ENCODE results near the gene AGO3.

The AGO3 gene

DNA sequence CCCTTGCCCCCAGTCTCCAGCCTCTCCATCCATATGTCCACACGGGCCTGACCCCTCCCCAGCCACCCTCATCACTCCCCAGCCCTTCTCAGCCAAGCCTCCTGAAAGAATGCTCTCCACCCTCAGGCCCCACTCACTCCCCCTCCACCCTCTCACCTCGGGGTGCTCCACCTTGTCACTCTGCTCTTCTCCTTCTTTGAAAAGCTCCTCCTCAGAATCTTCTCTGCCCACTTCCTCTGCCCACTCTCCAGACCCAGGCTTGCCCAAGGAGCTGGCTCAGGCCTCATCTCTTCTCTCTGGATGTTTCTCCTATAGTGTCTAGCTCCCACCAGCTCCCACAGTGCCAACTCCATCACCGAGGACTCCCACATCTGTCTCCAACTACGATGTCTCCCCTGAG is 180.2 kb downstream of the AGO3 start:
- no peak overlapping the region for H3K27ac ChIP-seq
- TF ChIP-seq ZFX (IDR thresholded peaks at IDR 0.05) = no peak
- TF ChIP-seq, protein P1, sequence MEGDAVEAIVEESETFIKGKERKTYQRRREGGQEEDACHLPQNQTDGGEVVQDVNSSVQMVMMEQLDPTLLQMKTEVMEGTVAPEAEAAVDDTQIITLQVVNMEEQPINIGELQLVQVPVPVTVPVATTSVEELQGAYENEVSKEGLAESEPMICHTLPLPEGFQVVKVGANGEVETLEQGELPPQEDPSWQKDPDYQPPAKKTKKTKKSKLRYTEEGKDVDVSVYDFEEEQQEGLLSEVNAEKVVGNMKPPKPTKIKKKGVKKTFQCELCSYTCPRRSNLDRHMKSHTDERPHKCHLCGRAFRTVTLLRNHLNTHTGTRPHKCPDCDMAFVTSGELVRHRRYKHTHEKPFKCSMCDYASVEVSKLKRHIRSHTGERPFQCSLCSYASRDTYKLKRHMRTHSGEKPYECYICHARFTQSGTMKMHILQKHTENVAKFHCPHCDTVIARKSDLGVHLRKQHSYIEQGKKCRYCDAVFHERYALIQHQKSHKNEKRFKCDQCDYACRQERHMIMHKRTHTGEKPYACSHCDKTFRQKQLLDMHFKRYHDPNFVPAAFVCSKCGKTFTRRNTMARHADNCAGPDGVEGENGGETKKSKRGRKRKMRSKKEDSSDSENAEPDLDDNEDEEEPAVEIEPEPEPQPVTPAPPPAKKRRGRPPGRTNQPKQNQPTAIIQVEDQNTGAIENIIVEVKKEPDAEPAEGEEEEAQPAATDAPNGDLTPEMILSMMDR (conservative IDR thresholded peaks at IDR 0.05) = no peak

DNA sequence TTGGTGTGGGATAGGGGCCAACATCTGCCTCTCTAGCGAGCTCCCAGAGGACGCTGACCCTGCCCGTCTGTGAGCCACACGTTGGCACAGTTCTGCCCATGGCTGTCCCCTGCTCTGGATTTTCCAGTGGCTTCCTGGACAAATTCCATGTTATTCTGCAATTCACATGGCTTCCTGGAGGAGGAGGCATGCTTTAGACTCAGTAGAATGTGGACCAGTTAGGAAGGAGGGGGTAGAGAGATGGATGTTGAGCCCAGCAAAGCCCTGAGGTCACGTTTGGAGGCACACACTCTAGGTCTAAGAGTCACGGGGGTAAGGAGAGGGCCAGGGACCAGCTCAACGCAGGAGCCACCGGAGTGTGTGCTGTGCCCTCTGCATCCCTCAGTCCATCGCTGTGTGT is 181.9 kb downstream of the AGO3 start:
- H3K27ac ChIP-seq = no peak overlapping the region
- TF ChIP-seq ZFX (IDR thresholded peaks at IDR 0.05) = no peak
- TF ChIP-seq, protein P1 (conservative IDR thresholded peaks at IDR 0.05) = no peak

DNA sequence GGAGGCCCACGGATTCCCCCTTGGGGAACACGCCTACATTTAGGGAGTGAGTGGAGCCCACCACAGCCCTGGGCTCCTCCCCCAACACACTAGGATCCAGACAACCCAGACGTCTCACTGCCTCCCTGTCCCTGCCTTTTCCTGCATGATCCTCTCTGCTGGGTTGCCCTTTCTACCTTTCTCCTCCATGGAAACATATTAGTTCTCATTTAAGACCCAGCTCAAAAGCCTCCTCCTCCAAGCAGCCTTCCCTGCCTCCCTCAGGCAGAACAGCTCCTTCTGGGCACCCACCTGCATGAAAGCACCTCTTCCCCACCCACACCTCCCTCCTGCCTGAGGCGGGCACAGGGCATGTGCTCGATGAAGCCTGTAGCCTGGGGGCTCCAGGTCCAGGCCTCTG is 183.5 kb downstream of the AGO3 start:
- no peak for TF ChIP-seq ZFX (IDR thresholded peaks at IDR 0.05)
- TF ChIP-seq, protein P1 (conservative IDR thresholded peaks at IDR 0.05) = no peak
- H3K27ac ChIP-seq = no peak overlapping the region

DNA sequence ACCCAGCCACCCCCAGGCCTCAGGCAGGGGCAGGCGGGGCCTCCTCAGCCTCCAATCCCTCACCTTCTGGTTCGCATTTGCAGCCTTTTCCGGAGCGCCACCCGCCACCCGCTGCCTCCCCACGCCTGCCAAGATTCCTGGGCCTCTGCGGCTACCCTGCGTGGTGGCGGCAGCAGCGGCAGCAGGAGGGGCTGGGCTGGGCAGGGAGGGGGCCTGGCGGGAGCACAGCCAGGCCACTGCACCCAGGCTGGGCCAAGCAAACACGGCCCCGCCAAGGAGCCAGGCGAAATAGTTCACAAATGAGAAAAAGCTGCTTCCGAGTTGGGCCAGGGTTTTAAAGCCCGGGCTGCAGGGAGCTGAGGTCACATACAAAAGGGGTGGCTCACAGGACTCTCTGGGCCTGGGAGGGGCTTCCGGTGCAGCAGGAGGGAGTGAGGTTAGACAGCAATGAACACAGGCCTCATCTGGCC is 184.3 kb downstream of the AGO3 start:
- no peak overlapping the region for H3K27ac ChIP-seq
- TF ChIP-seq ZFX (IDR thresholded peaks at IDR 0.05) = no peak
- TF ChIP-seq, protein P1 (conservative IDR thresholded peaks at IDR 0.05) = no peak

DNA sequence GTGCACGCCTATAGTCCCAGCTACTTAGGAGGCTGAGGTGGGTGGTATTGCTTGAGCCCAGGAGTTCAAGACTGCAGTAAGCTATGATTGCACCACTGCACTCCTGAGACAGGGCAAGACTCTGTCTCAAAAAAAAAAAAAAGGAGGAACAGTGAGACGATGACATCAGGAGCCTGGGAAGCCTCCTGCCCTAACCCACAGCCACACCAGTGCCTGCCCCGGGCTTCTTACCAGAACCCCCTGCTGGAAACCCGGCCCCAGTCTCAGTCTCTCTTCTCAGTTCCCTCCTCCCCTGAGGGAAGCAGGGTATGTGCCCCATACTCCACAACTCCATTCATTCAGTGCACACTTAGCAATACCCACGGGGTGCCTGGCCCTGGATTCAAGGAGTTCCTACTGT is 185.0 kb downstream of the AGO3 start:
- H3K27ac ChIP-seq = no peak overlapping the region
- TF ChIP-seq, protein P1 (conservative IDR thresholded peaks at IDR 0.05) = no peak
- no peak for TF ChIP-seq ZFX (IDR thresholded peaks at IDR 0.05)

DNA sequence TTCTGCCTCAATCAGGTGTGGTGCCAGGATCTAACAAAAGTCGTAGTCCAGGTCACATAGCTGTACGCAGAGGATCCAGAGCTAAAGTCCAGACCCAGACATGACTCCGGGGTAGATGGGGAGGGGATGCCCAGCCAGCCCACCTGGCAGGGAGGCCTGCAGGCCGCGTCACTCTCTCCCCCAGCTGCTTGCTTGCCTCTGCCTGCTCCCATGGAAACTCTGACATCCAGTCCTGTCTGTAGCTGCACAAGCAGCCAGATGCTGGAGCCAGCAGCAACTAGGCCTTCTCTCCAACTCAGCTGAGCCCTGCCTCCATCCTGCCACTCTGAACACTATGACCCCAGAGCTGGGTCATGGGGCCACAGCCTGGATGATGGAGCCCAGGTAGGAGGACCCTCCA is 186.0 kb downstream of the AGO3 start:
- TF ChIP-seq ZFX (IDR thresholded peaks at IDR 0.05) = no peak
- TF ChIP-seq, protein P1 (conservative IDR thresholded peaks at IDR 0.05) = no peak
- no peak overlapping the region for H3K27ac ChIP-seq

DNA sequence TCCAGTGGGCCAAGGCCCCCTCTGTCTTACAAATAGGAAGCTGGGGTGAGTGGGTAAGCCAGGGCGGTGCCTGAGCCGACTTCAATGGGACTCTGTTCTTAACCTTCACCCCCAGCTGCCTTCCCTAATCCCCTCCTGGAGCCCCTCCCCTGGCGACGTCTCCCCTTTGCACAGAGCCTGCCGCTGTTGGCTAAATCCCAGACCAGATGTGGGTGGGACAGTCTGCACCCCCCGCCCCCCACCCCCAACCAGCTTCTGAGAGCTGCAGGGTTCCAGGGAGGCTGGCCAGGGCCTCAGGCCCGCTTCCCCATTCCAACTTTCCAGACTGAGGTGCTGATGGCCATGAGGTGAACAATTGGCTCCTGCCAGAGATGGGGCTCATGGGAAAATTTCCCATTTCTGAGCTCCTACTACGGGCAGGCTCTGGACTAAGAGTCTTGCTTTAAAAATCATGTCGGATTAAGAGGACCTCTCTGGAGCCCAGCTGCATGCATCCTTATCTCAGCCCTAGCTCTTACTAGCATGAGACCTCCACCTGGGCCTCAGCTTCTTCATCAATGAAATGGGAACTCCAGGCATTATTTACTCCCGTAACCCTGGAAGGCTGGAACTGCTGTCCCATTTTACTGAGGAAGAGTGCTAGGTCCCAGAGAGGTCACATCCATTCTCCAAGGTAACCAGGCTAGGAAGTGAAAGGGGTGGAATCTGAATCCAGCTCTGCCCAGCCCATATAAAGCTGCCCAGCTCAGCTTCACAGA is 187.7 kb downstream of the AGO3 start:
- TF ChIP-seq, protein P1 (conservative IDR thresholded peaks at IDR 0.05) = no peak
- TF ChIP-seq ZFX (IDR thresholded peaks at IDR 0.05) = no peak
- no peak overlapping the region for H3K27ac ChIP-seq
